Upper lobe of left lung (tissue), 4 donors: ENCODE measurements around the gene SETBP1.

Source experiments
- EP300 ChIP-seq, 4 donors: sonication (generic); formaldehyde crosslinking; IDR thresholded peaks; one replicate each; pipeline ENCODE4 v1.5.1; 2017; ENCODE audit warnings: antibody characterized with exemption in 4 of 4, control low read depth in 2 of 4
- POLR2A ChIP-seq, 4 donors: fragments of 450-650 bp; IDR thresholded peaks; one replicate each; pipeline ENCODE4 v1.5.1; 2016 to 2017; ENCODE audit warnings: antibody characterized with exemption in 4 of 4, mild to moderate bottlenecking in 2 of 4
- POLR2AphosphoS5 ChIP-seq, 2 donors: sonication (generic); formaldehyde crosslinking; IDR thresholded peaks; one replicate each; pipeline ENCODE4 v1.5.1; 2017; ENCODE audit warnings: antibody characterized with exemption in 2 of 2
- TF ChIP-seq, protein P1 (sequence below), 6 experiments: fragments of 450-650 bp in 4 of 6; fragments of 200-600 bp in 2 of 6; sonication (generic) in 2 of 6; IDR thresholded peaks; one replicate each; pipeline ENCODE4 v1.5.1; 2016 to 2019; ENCODE audit warnings: antibody characterized with exemption in 6 of 6

- TF ChIP-seq, protein P1, sequence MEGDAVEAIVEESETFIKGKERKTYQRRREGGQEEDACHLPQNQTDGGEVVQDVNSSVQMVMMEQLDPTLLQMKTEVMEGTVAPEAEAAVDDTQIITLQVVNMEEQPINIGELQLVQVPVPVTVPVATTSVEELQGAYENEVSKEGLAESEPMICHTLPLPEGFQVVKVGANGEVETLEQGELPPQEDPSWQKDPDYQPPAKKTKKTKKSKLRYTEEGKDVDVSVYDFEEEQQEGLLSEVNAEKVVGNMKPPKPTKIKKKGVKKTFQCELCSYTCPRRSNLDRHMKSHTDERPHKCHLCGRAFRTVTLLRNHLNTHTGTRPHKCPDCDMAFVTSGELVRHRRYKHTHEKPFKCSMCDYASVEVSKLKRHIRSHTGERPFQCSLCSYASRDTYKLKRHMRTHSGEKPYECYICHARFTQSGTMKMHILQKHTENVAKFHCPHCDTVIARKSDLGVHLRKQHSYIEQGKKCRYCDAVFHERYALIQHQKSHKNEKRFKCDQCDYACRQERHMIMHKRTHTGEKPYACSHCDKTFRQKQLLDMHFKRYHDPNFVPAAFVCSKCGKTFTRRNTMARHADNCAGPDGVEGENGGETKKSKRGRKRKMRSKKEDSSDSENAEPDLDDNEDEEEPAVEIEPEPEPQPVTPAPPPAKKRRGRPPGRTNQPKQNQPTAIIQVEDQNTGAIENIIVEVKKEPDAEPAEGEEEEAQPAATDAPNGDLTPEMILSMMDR (IDR thresholded peaks at IDR 0.05) = no peak
- TF ChIP-seq POLR2A (IDR thresholded peaks at IDR 0.05) = no peak
- no peak for TF ChIP-seq EP300 (IDR thresholded peaks at IDR 0.05)
- no peak for TF ChIP-seq POLR2AphosphoS5 (IDR thresholded peaks at IDR 0.05)
Observed at GRCh38 chr18:44981121-44981520, 300.4 kb downstream of the SETBP1 start.
